ENCODE data around the gene CEACAM6.
A peak's percentile ranks its signal among the peaks of the same experiment; 100 is the strongest.

CEACAM6 gene

DNA sequence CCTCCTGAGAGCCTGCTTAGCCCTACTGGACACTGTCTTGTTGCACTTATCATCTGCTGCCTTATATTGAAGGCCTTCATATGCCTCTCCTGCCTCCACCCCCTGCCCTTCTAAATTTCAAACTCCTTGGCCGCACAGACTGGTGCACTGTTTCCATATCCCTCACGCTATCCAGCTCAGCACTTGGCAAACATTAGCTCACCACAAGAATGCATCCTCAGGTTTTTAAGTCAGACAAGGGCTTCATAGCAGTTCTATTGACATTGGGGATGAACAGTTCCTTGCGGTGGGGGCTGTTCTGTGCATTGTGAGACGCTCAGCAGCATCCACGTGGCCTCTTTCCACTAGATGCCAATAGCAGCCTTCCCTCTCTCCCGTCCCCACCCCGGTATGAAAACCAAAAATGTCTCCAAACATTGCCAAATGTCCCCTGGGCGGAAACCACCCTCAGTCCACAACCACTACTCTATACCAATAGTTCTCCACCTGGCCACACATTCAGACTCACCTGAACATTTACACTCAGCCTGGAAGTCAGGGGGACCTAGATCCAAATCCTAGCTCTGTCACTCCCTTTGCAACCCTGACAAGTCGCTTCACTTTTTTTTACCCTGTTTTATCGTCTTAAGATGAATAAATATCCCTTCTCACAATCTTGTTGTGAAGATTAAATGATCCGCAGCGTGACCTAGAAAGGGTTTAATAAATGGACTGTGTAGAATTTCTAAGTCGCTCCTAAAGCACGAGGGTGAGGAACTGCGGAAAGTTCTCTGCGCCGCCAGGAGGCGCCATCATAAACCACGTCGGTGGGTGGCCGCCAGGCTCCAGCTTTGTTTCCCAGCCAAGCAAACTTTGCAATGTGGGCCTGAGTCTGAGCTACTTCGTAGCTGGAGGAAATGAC lies 37.4 kb downstream of the CEACAM6 start:
- DNase-seq (ENCODE audit: extremely low spot score): peak; percentile 49
- ChIA-PET CTCF (interaction anchor here (0.9 to 6.0 kb wide), 15 partner anchors 9 to 366 kb away, joined by 3 to 153 read pairs (median 7); partner anchors contain the start of gene RPS19), POLR2A (no interaction called here)
- TF ChIP-seq, protein P1, sequence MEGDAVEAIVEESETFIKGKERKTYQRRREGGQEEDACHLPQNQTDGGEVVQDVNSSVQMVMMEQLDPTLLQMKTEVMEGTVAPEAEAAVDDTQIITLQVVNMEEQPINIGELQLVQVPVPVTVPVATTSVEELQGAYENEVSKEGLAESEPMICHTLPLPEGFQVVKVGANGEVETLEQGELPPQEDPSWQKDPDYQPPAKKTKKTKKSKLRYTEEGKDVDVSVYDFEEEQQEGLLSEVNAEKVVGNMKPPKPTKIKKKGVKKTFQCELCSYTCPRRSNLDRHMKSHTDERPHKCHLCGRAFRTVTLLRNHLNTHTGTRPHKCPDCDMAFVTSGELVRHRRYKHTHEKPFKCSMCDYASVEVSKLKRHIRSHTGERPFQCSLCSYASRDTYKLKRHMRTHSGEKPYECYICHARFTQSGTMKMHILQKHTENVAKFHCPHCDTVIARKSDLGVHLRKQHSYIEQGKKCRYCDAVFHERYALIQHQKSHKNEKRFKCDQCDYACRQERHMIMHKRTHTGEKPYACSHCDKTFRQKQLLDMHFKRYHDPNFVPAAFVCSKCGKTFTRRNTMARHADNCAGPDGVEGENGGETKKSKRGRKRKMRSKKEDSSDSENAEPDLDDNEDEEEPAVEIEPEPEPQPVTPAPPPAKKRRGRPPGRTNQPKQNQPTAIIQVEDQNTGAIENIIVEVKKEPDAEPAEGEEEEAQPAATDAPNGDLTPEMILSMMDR (IDR thresholded peaks at IDR 0.05; ENCODE audit: control extremely low read depth, extremely low read depth, low read depth, missing control alignments): peak; percentile 73

DNA sequence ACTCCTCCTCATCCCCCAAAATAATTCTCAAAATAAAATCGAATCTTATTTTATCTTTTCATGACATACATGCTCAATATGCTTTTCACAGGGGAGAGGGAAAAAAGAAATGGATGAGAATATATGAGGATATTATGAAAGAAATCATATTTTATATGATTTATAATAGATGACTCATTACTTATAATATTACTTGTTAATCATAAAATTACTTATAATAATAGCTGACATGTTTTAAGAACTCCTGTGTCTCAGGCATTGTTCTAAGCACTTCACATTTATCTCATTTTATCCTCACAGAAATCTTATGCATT lies 38.0 kb downstream of the CEACAM6 start:
- POLR2A ChIA-PET: no interaction called here
- CTCF ChIA-PET: interaction anchor here (0.7 to 6.0 kb wide), 12 partner anchors 8 to 366 kb away, joined by 3 to 153 read pairs (median 10); partner anchors contain the start of gene RPS19
- no peak for DNase-seq (ENCODE audit: extremely low spot score)
- TF ChIP-seq, protein P1 (IDR thresholded peaks at IDR 0.05; ENCODE audit: control extremely low read depth, extremely low read depth, low read depth, missing control alignments): no peak

DNA sequence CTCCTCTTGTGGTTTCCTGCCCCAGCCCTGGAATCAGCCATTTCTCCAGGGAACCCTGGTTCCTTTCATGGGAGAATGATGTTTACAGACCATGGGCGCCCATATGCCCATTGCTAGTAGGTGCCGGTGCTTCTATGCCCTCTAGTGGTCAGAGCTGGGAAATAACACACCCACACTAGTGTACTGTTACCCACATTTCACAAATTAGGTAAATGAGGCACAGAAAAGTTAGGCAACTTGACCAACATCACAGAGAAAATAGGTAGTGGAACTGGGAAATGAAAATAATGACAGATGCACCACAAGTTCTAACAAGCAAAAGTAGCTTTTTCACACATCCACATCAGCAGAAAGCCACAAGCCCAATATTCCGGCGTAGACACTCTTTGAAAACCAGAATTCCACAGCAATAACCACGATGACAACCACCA lies 39.7 kb downstream of the CEACAM6 start:
- POLR2A ChIA-PET: no interaction called here
- CTCF ChIA-PET: interaction anchor here (0.9 to 6.0 kb wide), 27 partner anchors 9 to 233 kb away, joined by 3 to 153 read pairs (median 5); partner anchors contain the start of genes CEACAM6, RABAC1 and RPS19
- peak; percentile 27 for DNase-seq (ENCODE audit: extremely low spot score)

DNA sequence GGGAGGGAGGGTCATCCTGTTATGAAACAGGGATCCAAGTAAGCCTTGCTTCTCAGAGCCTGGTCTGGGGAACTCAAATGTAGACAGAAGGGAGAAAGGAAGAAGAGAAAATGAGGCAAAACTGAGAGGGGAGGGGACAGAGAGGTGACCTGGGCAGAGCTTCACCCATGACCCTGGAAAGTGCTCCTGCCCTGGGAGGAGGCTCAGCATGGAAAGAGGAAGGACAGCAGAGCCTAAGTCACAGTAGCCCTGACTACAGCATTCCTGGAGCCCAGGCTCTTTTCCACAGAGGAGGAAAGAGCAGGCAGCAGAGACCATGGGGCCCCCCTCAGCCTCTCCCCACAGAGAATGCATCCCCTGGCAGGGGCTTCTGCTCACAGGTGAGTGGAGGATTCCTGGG lies 41.0 kb downstream of the CEACAM6 start, which contains the start of gene CEACAM3:
Gene CEACAM3 (plus strand): TSS at position 226 of the 400 bp plus-strand sequence. CDS start 91 bp downstream, at position 317.
- POLR2A ChIA-PET: no interaction called here
- DNase-seq (ENCODE audit: extremely low spot score): no peak
- CTCF ChIA-PET: interaction anchor here (0.8 to 6.0 kb wide), 10 partner anchors 15 to 201 kb away, joined by 3 to 153 read pairs (median 15); partner anchors contain the start of gene CEACAM6
- TF ChIP-seq, protein P1 (IDR thresholded peaks at IDR 0.05; ENCODE audit: control extremely low read depth, extremely low read depth, low read depth, missing control alignments): no peak

More for the DNA sequence above, 39.7 kb downstream of the CEACAM6 start:
- TF ChIP-seq, protein P1 (IDR thresholded peaks at IDR 0.05; ENCODE audit: control extremely low read depth, extremely low read depth, low read depth, missing control alignments): peak; percentile 58

DNA sequence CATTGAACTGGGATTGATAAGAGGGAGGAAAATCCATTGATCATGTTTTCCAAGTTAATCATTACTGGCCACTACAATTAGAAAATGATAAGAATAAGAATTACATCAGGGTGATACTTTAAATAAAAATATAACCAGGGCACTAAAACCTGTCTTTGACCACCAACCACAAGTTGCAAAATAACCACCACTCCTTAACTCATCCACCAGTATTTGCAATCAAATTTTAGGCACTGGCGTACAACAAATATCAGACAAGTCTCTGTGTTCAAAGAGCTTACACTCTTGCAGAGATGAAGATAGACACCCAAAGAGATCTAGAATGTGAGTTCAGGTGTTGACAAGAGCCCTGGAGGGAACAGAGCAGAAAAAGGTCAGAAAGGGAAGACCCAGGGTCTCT lies 41.6 kb downstream of the CEACAM6 start:
- TF ChIP-seq, protein P1 (IDR thresholded peaks at IDR 0.05; ENCODE audit: control extremely low read depth, extremely low read depth, low read depth, missing control alignments): no peak
- CTCF ChIA-PET: interaction anchor here (1.9 to 3.2 kb wide), 3 partner anchors 24 to 43 kb away, joined by 4 to 22 read pairs (median 6); partner anchors contain the start of gene CEACAM6
- POLR2A ChIA-PET: no interaction called here

DNA sequence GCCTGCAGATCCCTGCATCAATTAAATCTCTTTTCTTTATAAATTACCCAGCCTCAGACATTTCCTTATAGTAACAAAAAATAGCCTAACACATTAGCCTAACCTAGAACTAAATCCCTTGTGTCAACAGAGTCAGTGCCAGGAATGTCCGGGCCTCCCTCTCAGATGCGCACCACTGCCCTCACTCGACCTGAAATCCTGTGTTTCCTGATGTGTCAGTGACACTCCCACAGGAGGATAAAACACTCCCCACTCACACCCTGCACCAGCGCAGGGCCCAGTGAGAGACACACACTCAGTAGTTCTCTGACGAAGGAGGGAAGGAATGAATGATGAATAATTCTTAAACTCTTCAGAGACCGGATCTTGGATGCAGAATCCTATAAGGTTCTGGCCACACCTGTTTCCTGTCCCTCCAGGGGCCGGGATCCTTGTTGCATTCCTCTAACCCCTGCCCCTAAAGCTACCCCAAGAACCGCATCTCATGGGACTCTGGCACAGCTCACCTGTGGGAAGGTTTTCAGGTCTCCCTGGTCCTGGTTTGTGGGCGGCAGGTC lies 44.2 kb downstream of the CEACAM6 start:
- ChIA-PET CTCF (interaction anchor here (1.5 kb wide), 1 partner anchor 22 kb away, joined by 6 read pairs; no protein-coding TSS in a partner anchor), POLR2A (no interaction called here)
- TF ChIP-seq, protein P1 (IDR thresholded peaks at IDR 0.05; ENCODE audit: control extremely low read depth, extremely low read depth, low read depth, missing control alignments): no peak
- no peak for DNase-seq (ENCODE audit: extremely low spot score)

More for the DNA sequence above, 41.6 kb downstream of the CEACAM6 start:
- DNase-seq (ENCODE audit: extremely low spot score): no peak

Data from GM10248 (cell line).